T-cell (primary cell): ENCODE data around the gene AKAP12. TPM values are rescaled to one million over a fixed set of nuclear protein-coding genes. Genes with fewer than 3 reads are reported as not detected.

Source experiments
- ATAC-seq, 4 experiments: fragments of 200-7000 bp in 3 of 4; fragments of 150-1000 bp in 1 of 4; cut with Tn5 transposase; replicated peaks in 1 of 4; 1 replicate in 3 of 4; 2 replicates in 1 of 4; pipeline ENCODE4 v1.10.0; 2021; ENCODE audit warnings: moderate library complexity in 3 of 4, mild to moderate bottlenecking in 2 of 4, moderate number of reproducible peaks in 1 of 4
- CTCF ChIA-PET, 2 donors: fragments of 300-600 bp; sonication (Branson Sonifier 250); formaldehyde crosslinking; loops; one replicate each; lab custom pipeline; 2022; ENCODE audit warnings: antibody characterized with exemption in 2 of 2; lab: Charles Lee
- POLR2A ChIA-PET, 2 donors: fragments of 300-600 bp; sonication (Branson Sonifier 250); formaldehyde crosslinking; loops; one replicate each; lab custom pipeline; 2022; ENCODE audit warnings: antibody characterized with exemption in 2 of 2; lab: Charles Lee
- DNase-seq, 35 experiments: peaks; one replicate each; pipeline versions ENCODE4 v3.0.0 to v3.0.0-alpha.2; 2013 to 2023
- H3K27ac ChIP-seq: one replicate; pipeline ENCODE4 v1.5.1; 2013; ENCODE audit warnings: low read length
- H3K27me3 ChIP-seq, 2 experiments: replicated peaks in 1 of 2; 1 replicate in 1 of 2; 2 replicates in 1 of 2; pipeline versions ENCODE4 v1.6.1 to v1.7.0; 2013; ENCODE audit warnings: low read length in 1 of 2, mixed read lengths in 1 of 2; ENCODE audit not compliant: control insufficient read depth in 2 of 2, insufficient read depth in 2 of 2; ENCODE audit errors: extremely low read depth in 1 of 2
- H3K36me3 ChIP-seq, 2 donors: 1 replicate in 1 of 2; 2 replicates in 1 of 2; pipeline versions ENCODE4 v1.6.1 to v1.7.0; 2013; ENCODE audit warnings: low read length in 1 of 2; ENCODE audit not compliant: control insufficient read depth in 2 of 2, insufficient read depth in 1 of 2; ENCODE audit errors: extremely low read depth in 1 of 2
- H3K4me1 ChIP-seq, 2 experiments: 1 replicate in 1 of 2; 2 replicates in 1 of 2; pipeline versions ENCODE4 v1.6.1 to v1.7.0; 2013; ENCODE audit warnings: low read length in 2 of 2, mixed read lengths in 1 of 2; ENCODE audit not compliant: insufficient read depth in 2 of 2, control insufficient read depth in 1 of 2; ENCODE audit errors: extremely low read depth in 1 of 2
- H3K4me3 ChIP-seq, 2 donors: 1 replicate in 1 of 2; 2 replicates in 1 of 2; pipeline versions ENCODE4 v1.5.1 to v1.7.0; 2013; ENCODE audit warnings: mild to moderate bottlenecking in 2 of 2, low read length in 1 of 2, moderate library complexity in 1 of 2; ENCODE audit not compliant: control insufficient read depth in 1 of 2; ENCODE audit errors: extremely low read depth in 1 of 2
- H3K9me3 ChIP-seq: 2 replicates; pipeline ENCODE4 v1.7.0; 2013
- H3K27ac Mint-ChIP-seq, 2 donors: one replicate each; pipeline ENCODE4 v1.8.0; 2020 to 2021; ENCODE audit warnings: mild to moderate bottlenecking in 2 of 2, mixed read lengths in 2 of 2
- H3K27me3 Mint-ChIP-seq, 2 donors: one replicate each; pipeline ENCODE4 v1.8.0; 2021 to 2022; ENCODE audit warnings: mixed read lengths in 2 of 2
- H3K36me3 Mint-ChIP-seq: one replicate; pipeline ENCODE4 v1.8.0; 2021; ENCODE audit warnings: mixed read lengths
- H3K4me1 Mint-ChIP-seq, 3 donors: one replicate each; pipeline ENCODE4 v1.8.0; 2020 to 2022; ENCODE audit warnings: mixed read lengths in 3 of 3, mild to moderate bottlenecking in 1 of 3
- H3K4me3 Mint-ChIP-seq, 3 donors: one replicate each; pipeline ENCODE4 v1.8.0; 2020 to 2022; ENCODE audit warnings: mild to moderate bottlenecking in 3 of 3, mixed read lengths in 3 of 3, moderate library complexity in 3 of 3
- H3K9me3 Mint-ChIP-seq, 3 donors: one replicate each; pipeline ENCODE4 v1.8.0; 2020 to 2022; ENCODE audit warnings: mixed read lengths in 3 of 3
- WGBS: methylation state at CpG from one replicate; pipeline ENCODE4 v1.1.5; 2013; ENCODE audit warnings: missing lambda C conversion rate; ENCODE audit not compliant: insufficient coverage; 5-methylcytosine and 5-hydroxymethylcytosine counted together
- total RNA-seq, 35 experiments: library from RNA in 6 of 35; stranded (reverse) in 6 of 35; fragments of 120-200 nt in 1 of 35; gene quantifications; one replicate each; pipeline versions ENCODE4 v1.2.1 to v1.2.4 and lab custom pipeline; 2013 to 2026

The AKAP12 gene
- total RNA-seq, 5 donors from 2014 or later (not counting 1 experiment from before 2014, with no cell fraction given) = 0.16 to 1.8 (median 1.2) TPM

GRCh38 chr6:151388997-151389617 is 149.3 kb downstream of the AKAP12 start:
- Histone ChIP-seq H3K27me3 (no peaks in the 10 kb centered on the region), H3K27ac (peak overlapping the region; percentile 91), H3K36me3 (peaks cover 0 to 5% of the 10 kb centered on the region in 2 donors), H3K9me3 (no peaks in the 10 kb centered on the region), H3K4me1 (peaks cover 36 to 41% of the 10 kb centered on the region in 2 experiments), H3K4me3 (peak overlapping the region; percentile 72 to 88)
- DNase-seq = peak in 2 of 35 experiments; percentile 6 to 49
- Mint-ChIP-seq H3K27me3 (no peaks in the 10 kb centered on the region), H3K9me3 (no peaks in the 10 kb centered on the region), H3K4me3 (peak overlapping the region; percentile 90 to 92 (median 91)), H3K4me1 (peaks cover 54 to 69% (median 65%) of the 10 kb centered on the region in 3 donors), H3K36me3 (peaks cover 11% of the 10 kb centered on the region), H3K27ac (peak overlapping the region; percentile 95 to 97)
- no CpG with 5 or more reads among the region's 12 CpGs for WGBS
- ATAC-seq = no peak
- POLR2A ChIA-PET = interaction anchor here (0.6 to 1.9 kb wide), 8 partner anchors 10 to 1642 kb away, joined by 3 to 28 read pairs (median 5); partner anchors contain the start of gene RMND1 (in 1 of the 2)
- CTCF ChIA-PET = interaction anchor here (0.6 to 1.5 kb wide), 8 partner anchors 8 to 37 kb away, joined by 3 to 6 read pairs (median 4); no protein-coding TSS in a partner anchor

DNA sequence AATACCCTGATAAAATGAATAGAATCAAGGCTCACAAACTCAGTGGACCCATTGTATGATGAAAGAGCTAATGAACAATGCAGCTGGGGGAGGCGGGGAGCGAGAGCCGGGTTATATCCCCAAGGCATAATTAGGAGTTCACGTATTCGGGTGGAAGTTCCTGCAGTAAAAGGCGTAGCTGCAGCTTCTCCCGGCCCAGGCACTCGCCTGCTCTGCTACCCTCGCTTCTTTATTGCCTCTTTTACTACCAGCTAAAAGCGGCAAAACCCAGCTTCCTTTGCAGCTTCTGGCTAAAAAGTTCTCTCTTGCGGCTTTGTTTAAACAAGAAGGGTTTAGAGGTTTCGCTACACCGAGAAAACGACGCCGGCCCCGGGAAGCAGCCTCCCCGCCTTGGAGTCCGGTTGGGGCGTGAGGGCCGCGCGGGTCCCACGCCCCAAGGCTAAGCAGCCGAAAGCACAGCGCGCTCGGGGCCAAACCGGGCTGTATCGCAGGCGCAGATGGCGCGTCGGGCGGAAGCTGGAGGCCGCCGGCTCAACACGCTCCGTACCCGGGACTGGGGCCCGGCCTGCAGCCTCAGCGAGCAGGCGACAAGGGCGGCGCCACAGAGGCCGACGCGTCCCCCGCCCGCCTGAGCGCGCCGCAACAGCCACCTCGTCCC is 150.0 kb downstream of the AKAP12 start:
- Histone ChIP-seq H3K4me3 (peak overlapping the region; percentile 72 to 88), H3K9me3 (no peaks in the 10 kb centered on the region), H3K36me3 (no peaks in the 10 kb centered on the region), H3K4me1 (peaks cover 39 to 41% of the 10 kb centered on the region in 2 experiments), H3K27ac (peak overlapping the region; percentile 91), H3K27me3 (no peaks in the 10 kb centered on the region)
- peak overlapping the region; percentile 95 to 97 for H3K27ac Mint-ChIP-seq
- DNase-seq (peak in 3 of 35 experiments; percentile 5 to 40 (median 21)), ATAC-seq (peak; percentile 67 to 69 (median 68))
- WGBS = 0% methylated on average over 52 of the region's 54 CpGs
- H3K27me3 Mint-ChIP-seq = no peaks in the 10 kb centered on the region
- POLR2A ChIA-PET = interaction anchor here (0.6 to 1.9 kb wide), 9 partner anchors 11 to 1642 kb away, joined by 3 to 28 read pairs (median 5); partner anchors contain the start of gene RMND1 (in 1 of the 2)
- CTCF ChIA-PET = interaction anchor here (0.5 to 1.2 kb wide), 10 partner anchors 9 to 1853 kb away, joined by 3 to 12 read pairs (median 4); no protein-coding TSS in a partner anchor
- peaks cover 6% of the 10 kb centered on the region for H3K36me3 Mint-ChIP-seq
- peak overlapping the region; percentile 90 to 92 (median 91) for H3K4me3 Mint-ChIP-seq
- peaks cover 54 to 68% (median 63%) of the 10 kb centered on the region in 3 donors for H3K4me1 Mint-ChIP-seq
- no peaks in the 10 kb centered on the region for H3K9me3 Mint-ChIP-seq

GRCh38 chr6:151390276-151390850 is 150.6 kb downstream of the AKAP12 start:
- Mint-ChIP-seq H3K27me3 (no peaks in the 10 kb centered on the region), H3K9me3 (no peaks in the 10 kb centered on the region), H3K27ac (peak overlapping the region; percentile 59 to 68), H3K4me1 (peaks cover 54 to 68% (median 63%) of the 10 kb centered on the region in 3 donors), H3K4me3 (peak overlapping the region; percentile 69 to 92 (median 73)), H3K36me3 (peaks cover 6% of the 10 kb centered on the region)
- Histone ChIP-seq H3K4me1 (peaks cover 36 to 39% of the 10 kb centered on the region in 2 experiments), H3K4me3 (peak overlapping the region in 1 of 2 donors; percentile 88), H3K27ac (peak overlapping the region; percentile 81), H3K9me3 (no peaks in the 10 kb centered on the region), H3K27me3 (no peaks in the 10 kb centered on the region), H3K36me3 (no peaks in the 10 kb centered on the region)
- ATAC-seq = peak; percentile 79 to 83 (median 80)
- WGBS = under 1% methylated on average over 62 of the region's 79 CpGs
- ChIA-PET POLR2A (interaction anchor here (0.7 to 1.9 kb wide), 5 partner anchors 11 to 920 kb away, joined by 3 to 28 read pairs (median 4); partner anchors contain the start of gene RMND1 (in 1 of the 2)), CTCF (interaction anchor here (0.5 to 1.2 kb wide), 7 partner anchors 10 to 1853 kb away, joined by 3 to 12 read pairs (median 3); no protein-coding TSS in a partner anchor)
- DNase-seq = peak; percentile 96 to 100 (median 98)

- DNase-seq (peak; percentile 59 to 89 (median 79)), ATAC-seq (peak; percentile 15 to 28 (median 20))
- Mint-ChIP-seq H3K4me1 (peaks cover 51 to 67% (median 62%) of the 10 kb centered on the region in 3 donors), H3K4me3 (peak overlapping the region; percentile 92 to 97 (median 94)), H3K27me3 (no peaks in the 10 kb centered on the region), H3K27ac (peak overlapping the region in 1 of 2 donors; percentile 68), H3K9me3 (no peaks in the 10 kb centered on the region), H3K36me3 (peaks cover 6% of the 10 kb centered on the region)
- ChIA-PET POLR2A (interaction anchor here in 1 of 2 donors (1.9 kb wide), 1 partner anchor 17 kb away, joined by 28 read pairs; no protein-coding TSS in a partner anchor), CTCF (interaction anchor here in 1 of 2 donors (0.7 to 1.0 kb wide), 2 partner anchors 15 to 60 kb away, joined by 3 read pairs; no protein-coding TSS in a partner anchor)
- no peaks in the 10 kb centered on the region for H3K27me3 ChIP-seq
- H3K36me3 ChIP-seq = no peaks in the 10 kb centered on the region
- peaks cover 35 to 44% of the 10 kb centered on the region in 2 experiments for H3K4me1 ChIP-seq
- WGBS = under 1% methylated on average over 67 of the region's 78 CpGs
- peak overlapping the region; percentile 81 for H3K27ac ChIP-seq
- H3K9me3 ChIP-seq = no peaks in the 10 kb centered on the region
- peak overlapping the region; percentile 64 to 72 for H3K4me3 ChIP-seq
Measured at GRCh38 chr6:151390851-151391470, 151.2 kb downstream of the AKAP12 start.

DNA sequence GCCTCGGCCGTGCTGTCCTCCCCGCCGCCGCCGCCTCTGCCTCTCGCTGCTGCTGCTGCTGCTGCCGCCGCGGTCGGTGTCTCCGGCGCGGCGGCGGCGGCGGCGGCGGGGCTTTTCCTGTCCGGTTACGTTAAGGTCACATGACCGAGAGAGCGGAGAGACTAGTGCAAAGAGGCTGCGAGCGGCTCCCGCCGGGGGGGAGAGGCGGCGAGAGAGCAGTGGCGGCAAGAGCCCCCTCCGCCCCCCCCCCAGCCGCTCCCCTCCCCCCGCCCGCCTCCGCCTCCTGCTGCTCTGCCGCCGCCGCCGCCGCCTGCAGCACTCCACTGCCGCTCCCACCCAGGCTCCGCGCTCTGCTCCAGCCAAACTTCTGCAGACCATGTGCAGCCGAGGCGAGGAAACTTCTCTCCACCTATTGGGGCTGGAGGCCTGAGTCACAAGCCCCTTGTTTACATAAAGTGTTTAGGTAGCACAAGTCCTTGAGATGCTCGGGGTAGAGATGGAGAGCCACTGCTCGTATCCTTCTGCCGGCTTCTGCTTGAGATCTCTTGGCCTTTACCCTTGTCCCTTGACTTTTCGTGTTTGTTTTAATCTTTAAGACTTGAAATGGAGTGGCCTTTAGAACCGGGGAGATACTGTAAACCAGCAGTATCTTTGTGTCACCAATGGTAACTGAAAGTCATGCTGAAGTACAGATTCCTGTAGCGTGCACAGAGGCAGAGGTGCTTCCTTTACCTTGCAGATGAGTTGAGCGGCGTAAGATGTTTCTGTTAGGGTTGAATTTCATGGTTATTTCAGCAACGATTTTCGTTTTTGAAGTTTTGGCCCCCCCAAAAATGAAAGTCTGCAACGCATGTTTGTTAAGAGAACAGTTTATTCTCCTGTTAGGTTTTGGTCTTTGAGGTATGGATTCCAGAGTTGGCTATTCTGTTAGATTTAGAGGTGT is 152.0 kb downstream of the AKAP12 start, which contains the start of gene ZBTB2:
TSS of gene ZBTB2 (minus strand) at position 89 of the 943 bp plus-strand sequence. CDS start 17,922 bp downstream, outside the sequence.
- Histone ChIP-seq H3K4me1 (peaks cover 39 to 41% of the 10 kb centered on the region in 2 experiments), H3K36me3 (no peaks in the 10 kb centered on the region), H3K27me3 (no peaks in the 10 kb centered on the region), H3K27ac (peak within 1 kb of the TSS; percentile 81), H3K9me3 (no peaks in the 10 kb centered on the region), H3K4me3 (peak within 1 kb of the TSS; percentile 64 to 86)
- H3K36me3 Mint-ChIP-seq = peaks cover 6% of the 10 kb centered on the region
- peak; percentile 34 to 79 (median 57) for DNase-seq
- H3K4me3 Mint-ChIP-seq = peak within 1 kb of the TSS; percentile 92 to 97 (median 94)
- H3K27me3 Mint-ChIP-seq = no peaks in the 10 kb centered on the region
- ChIA-PET CTCF (no interaction called here), POLR2A (no interaction called here)
- peak; percentile 2 to 9 (median 2) for ATAC-seq
- peaks cover 54 to 69% (median 64%) of the 10 kb centered on the region in 3 donors for H3K4me1 Mint-ChIP-seq
- peak within 1 kb of the TSS; percentile 97 to 99 for H3K27ac Mint-ChIP-seq
- WGBS = 0% methylated on average over 17 of the region's 57 CpGs
- no peaks in the 10 kb centered on the region for H3K9me3 Mint-ChIP-seq
